Aorta (tissue), 5 donors: ENCODE data around the gene GLTP. TPM values are rescaled to one million over a fixed set of nuclear protein-coding genes. Genes with fewer than 3 reads are reported as not detected.

ENCODE experiments used
- ATAC-seq: fragments of 200-7000 bp; cut with Tn5 transposase; one replicate; pipeline ENCODE4 v1.9.1; 2022; ENCODE audit warnings: moderate library complexity; ENCODE audit not compliant: low FRiP score
- DNase-seq, 2 donors: peaks; one replicate each; pipeline ENCODE4 v3.0.0-alpha.2; 2020
- H3K27ac ChIP-seq, 2 donors: one replicate each; pipeline ENCODE4 v1.5.1; 2013; ENCODE audit warnings: low read length in 2 of 2, mild to moderate bottlenecking in 2 of 2, moderate library complexity in 2 of 2, control low read depth in 1 of 2, inconsistent platforms in 1 of 2, low read depth in 1 of 2
- H3K27me3 ChIP-seq, 2 donors: one replicate each; pipeline ENCODE4 v1.6.1; 2013; ENCODE audit warnings: control low read depth in 1 of 2, low read length in 1 of 2, mild to moderate bottlenecking in 1 of 2, moderate library complexity in 1 of 2; ENCODE audit not compliant: insufficient read depth in 2 of 2, control insufficient read depth in 1 of 2
- H3K36me3 ChIP-seq, 2 donors: one replicate each; pipeline ENCODE4 v1.6.1; 2013; ENCODE audit warnings: control low read depth in 1 of 2, low read length in 1 of 2, mild to moderate bottlenecking in 1 of 2; ENCODE audit not compliant: insufficient read depth in 2 of 2, control insufficient read depth in 1 of 2
- H3K4me1 ChIP-seq, 2 donors: one replicate each; pipeline ENCODE4 v1.6.1; 2013; ENCODE audit warnings: low read length in 2 of 2, control low read depth in 1 of 2, mild to moderate bottlenecking in 1 of 2, moderate library complexity in 1 of 2; ENCODE audit not compliant: insufficient read depth in 2 of 2, control insufficient read depth in 1 of 2
- H3K4me3 ChIP-seq, 2 donors: one replicate each; pipeline ENCODE4 v1.5.1; 2013; ENCODE audit warnings: low read length in 2 of 2, control low read depth in 1 of 2, mild to moderate bottlenecking in 1 of 2
- H3K9me3 ChIP-seq: one replicate; pipeline ENCODE4 v1.6.1; 2013; ENCODE audit warnings: mild to moderate bottlenecking, low read length; ENCODE audit not compliant: control insufficient read depth
- WGBS, 2 donors: extraction: QIAGEN DNeasy Blood & Tissue Kit; methylation state at CpG; one replicate each; pipeline ENCODE4 v1.1.7; 2013; 5-methylcytosine and 5-hydroxymethylcytosine counted together
- intact Hi-C, 2 donors: fragments of 100-400 bp; cut with DNase I; formaldehyde crosslinking; loops; one replicate each; pipeline versions ENCODE4 v1.14.2 to v1.15.0; 2022
- polyA plus RNA-seq, 2 donors: library from polyadenylated mRNA; stranded (reverse); fragments of 200-250 nt; gene quantifications; one replicate each; pipeline ENCODE4 v1.2.3, GENCODE V29; 2013
- total RNA-seq, 2 donors: library from RNA; stranded (reverse); fragmentation: NEBNext Ultra II Directional; extraction: Animal tissue kit (Norgen Biotek cat#: 25700); gene quantifications; one replicate each; pipeline ENCODE4 v1.2.1, GENCODE V29; 2021
- donor health status: healthy with polysubstance abuse.
- donor health status: Bipolar disorder and iron deficiency.
- donor health status: DM: no; HTN: no; CAD: no.
- donor health status: DM: no; HTN: no; CAD: no.
- donor health status: DM: yes; HTN: yes; CAD: no.

Gene GLTP
- total and polyA plus RNA-seq, 4 donors, result 25.4 to 38.6 (median 35.1) TPM

- no peak for ATAC-seq
- Histone ChIP-seq H3K36me3 (no peaks in the 10 kb centered on the region), H3K4me1 (no peaks in the 10 kb centered on the region), H3K27me3 (no peaks in the 10 kb centered on the region), H3K27ac (no peak overlapping the region), H3K9me3 (no peaks in the 10 kb centered on the region), H3K4me3 (no peak overlapping the region)
- intact Hi-C loops, result loop anchor here in 1 of 2 donors (5.0 kb wide), 1 partner anchor 45 kb away; no protein-coding TSS in a partner anchor
- DNase-seq, result no peak
- WGBS, 2 donors, result 33 to 39% methylated on average over 7 of the region's 7 CpGs
These were observed 33.1 kb downstream of the GLTP start for GRCh38 chr12:109847142-109847735.

DNA sequence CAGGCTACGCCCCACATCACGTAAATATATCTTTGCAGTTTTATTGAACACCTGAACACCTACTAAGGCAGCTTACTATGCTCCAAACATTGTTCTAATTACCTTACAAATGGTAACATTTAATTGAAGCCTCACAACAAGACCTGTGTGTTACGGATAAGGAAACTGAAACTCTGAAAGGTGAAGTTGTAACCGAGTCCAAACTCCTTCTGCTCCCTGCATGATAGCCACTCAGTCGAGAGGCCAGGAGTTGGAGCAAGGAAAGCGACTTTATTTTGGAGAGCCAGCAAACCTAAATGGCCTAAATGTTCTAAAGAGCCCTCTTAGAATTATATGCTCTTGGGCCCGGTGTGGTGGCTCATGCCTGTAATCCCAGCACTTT is 34.5 kb downstream of the GLTP start:
- Histone ChIP-seq H3K27ac (no peak overlapping the region), H3K4me3 (no peak overlapping the region), H3K4me1 (no peaks in the 10 kb centered on the region), H3K36me3 (no peaks in the 10 kb centered on the region), H3K27me3 (no peaks in the 10 kb centered on the region), H3K9me3 (no peaks in the 10 kb centered on the region)
- ATAC-seq (no peak), DNase-seq (no peak)
- intact Hi-C loops, result loop anchor here (2.0 to 5.0 kb wide), 2 partner anchors 41 to 44 kb away; no protein-coding TSS in a partner anchor
- 85 to 89% methylated on average over 7 of the region's 7 CpGs for WGBS, 2 donors

GRCh38 chr12:109844983-109845823 is 35.1 kb downstream of the GLTP start:
- H3K4me1 ChIP-seq, result no peaks in the 10 kb centered on the region
- no peak overlapping the region for H3K4me3 ChIP-seq
- 11 to 12% methylated on average over 26 to 30 of the region's 30 CpGs for WGBS, 2 donors
- DNase-seq, result peak; percentile 92 to 97
- H3K36me3 ChIP-seq, result no peaks in the 10 kb centered on the region
- no peak overlapping the region for H3K27ac ChIP-seq
- intact Hi-C loops, result loop anchor here (2.0 to 5.0 kb wide), 2 partner anchors 40 to 43 kb away; no protein-coding TSS in a partner anchor
- ATAC-seq, result peak; percentile 96
- no peaks in the 10 kb centered on the region for H3K27me3 ChIP-seq
- H3K9me3 ChIP-seq, result no peaks in the 10 kb centered on the region

DNA sequence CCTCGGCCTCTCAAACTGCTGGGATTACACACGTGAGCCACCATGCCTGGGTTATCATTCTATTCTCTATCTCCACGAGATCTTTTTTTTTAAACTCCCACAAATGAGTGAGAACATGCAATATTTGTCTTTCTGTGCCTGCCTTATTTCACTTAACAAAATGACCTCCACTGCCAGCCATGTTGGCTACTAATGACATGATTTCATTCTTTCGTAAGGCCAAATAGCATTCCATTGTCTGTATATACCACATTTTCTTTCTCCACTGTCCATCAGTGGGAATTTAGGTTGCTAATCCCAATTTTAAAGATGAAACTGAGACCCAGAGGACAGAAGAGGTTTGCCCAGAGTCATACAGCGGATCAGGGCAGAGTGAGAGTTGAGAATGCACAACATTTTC is 36.2 kb downstream of the GLTP start:
- ATAC-seq (no peak), DNase-seq (no peak)
- WGBS, 2 donors, result 67 to 69% methylated on average over 5 of the region's 5 CpGs
- no peak overlapping the region for H3K4me3 ChIP-seq
- intact Hi-C loops, result loop anchor here in 1 of 2 donors (2.0 kb wide), 1 partner anchor 39 kb away; no protein-coding TSS in a partner anchor
- H3K9me3 ChIP-seq, result no peaks in the 10 kb centered on the region
- no peaks in the 10 kb centered on the region for H3K4me1 ChIP-seq
- H3K27ac ChIP-seq, result no peak overlapping the region
- H3K36me3 ChIP-seq, result no peaks in the 10 kb centered on the region
- H3K27me3 ChIP-seq, result no peaks in the 10 kb centered on the region

DNA sequence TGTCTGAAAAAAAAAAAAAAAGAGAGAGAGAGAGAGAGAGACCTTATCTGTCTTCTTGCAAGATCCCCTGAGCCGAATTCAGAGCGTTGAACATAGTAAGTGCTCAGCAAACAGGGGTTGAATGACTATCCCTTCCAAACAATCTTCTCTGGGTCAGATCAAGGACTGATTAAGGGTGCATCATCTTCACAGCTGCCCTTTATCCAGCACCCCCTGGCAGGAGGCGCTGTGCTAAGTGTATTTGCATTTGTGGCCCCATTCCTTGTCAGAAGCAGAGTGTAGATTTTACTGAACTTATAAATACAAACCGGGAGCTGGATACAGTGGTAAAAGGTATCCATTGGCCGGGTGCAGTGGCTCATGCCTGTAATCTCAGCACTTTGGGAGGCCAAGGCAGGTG is 38.3 kb downstream of the GLTP start:
- Histone ChIP-seq H3K4me1 (no peaks in the 10 kb centered on the region), H3K9me3 (no peaks in the 10 kb centered on the region), H3K36me3 (no peaks in the 10 kb centered on the region), H3K27ac (no peak overlapping the region), H3K4me3 (no peak overlapping the region), H3K27me3 (no peaks in the 10 kb centered on the region)
- no peak for DNase-seq
- WGBS, 2 donors, result 91% methylated on average over 5 of the region's 5 CpGs
- intact Hi-C loops, result no loop called here
- ATAC-seq, result no peak

DNA sequence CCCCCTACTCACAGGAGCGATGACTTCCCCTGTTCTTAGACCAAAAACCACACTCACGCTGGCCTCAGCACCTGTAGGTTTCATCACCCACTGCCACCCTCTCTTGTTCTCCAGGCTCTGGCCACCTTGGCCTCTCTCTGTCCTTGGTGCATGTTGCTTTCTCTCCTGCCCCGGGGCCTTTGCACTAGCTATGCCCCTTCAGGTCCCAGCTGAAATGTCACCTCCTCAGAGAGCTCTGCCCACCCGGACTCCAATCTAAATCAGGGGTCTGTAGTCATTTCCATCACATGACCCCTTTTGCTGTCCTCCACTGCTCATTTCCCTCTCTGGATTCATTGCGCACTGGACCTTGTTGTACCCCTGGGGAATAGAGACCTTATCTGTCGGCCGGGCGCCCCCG is 39.0 kb downstream of the GLTP start:
- intact Hi-C loops, result no loop called here
- H3K27ac ChIP-seq, result no peak overlapping the region

DNA sequence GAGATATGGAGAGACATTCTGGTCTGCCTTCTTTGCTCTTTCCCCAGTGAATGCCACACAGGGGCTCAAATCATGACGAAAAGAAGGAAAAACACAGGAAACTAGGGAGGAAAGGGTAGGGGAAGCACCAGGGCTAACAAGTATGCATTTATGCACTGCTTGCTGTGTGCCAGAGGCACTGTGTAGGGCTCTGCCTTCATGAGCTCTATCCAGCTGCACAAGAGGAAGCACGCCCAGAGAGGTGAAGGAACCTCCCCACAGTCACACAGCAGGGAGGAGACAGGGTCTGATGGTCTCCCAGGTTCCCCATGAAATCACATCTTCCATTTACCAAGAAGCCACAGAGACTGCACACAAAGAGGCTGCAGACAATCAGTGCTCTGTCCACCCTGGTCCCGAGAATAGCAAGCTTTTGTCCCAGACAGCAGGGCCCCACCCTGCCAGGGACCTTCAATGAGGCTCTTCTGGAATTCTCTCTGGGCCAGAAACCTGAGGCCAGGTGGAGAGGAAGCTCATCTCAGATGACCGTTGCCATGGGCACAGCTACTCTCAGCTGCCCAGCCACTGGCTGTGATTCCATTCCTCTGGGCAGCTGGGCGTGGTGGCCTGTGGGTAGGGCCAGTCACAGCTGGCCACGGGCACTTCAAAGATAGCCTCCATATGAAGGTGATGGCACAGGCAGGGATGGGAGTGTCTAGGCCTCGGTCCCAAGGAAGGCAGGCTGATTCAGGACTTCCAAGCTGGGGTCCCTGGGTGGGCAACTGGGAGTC is 39.9 kb downstream of the GLTP start:
- WGBS, 2 donors, result 72 to 87% methylated on average over 7 of the region's 7 CpGs
- Histone ChIP-seq H3K4me3 (no peak overlapping the region), H3K27ac (no peak overlapping the region), H3K9me3 (no peaks in the 10 kb centered on the region), H3K27me3 (no peaks in the 10 kb centered on the region), H3K4me1 (no peaks in the 10 kb centered on the region), H3K36me3 (no peaks in the 10 kb centered on the region)
- no peak for DNase-seq
- no peak for ATAC-seq
- intact Hi-C loops, result no loop called here

More for the DNA sequence above, 39.0 kb downstream of the GLTP start:
- no peaks in the 10 kb centered on the region for H3K4me1 ChIP-seq
- no peaks in the 10 kb centered on the region for H3K9me3 ChIP-seq
- no peaks in the 10 kb centered on the region for H3K27me3 ChIP-seq
- DNase-seq (no peak), ATAC-seq (no peak)
- no peak overlapping the region for H3K4me3 ChIP-seq
- H3K36me3 ChIP-seq, result no peaks in the 10 kb centered on the region
- WGBS, 2 donors, result 87 to 88% methylated on average over 9 of the region's 9 CpGs

DNA sequence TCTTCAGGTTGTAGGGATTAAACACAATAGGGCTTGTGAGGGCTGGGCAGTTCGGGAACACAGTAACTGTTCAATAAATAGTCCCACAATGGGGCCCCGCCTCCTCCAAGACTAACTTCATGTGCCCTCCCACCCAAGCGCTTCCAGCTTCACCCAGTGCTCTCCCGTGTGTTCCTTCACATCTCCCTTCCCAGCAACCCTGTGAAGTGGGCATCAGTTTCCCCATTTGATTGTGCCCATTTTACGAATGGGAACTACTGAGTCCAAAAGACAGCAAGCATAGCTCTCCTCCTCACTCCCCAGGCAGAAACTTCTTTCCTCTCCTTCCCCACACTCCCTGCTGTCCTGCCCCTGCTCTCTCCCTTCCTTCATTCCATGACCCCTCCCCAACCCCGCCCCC is 40.9 kb downstream of the GLTP start:
- Histone ChIP-seq H3K27ac (no peak overlapping the region), H3K36me3 (no peaks in the 10 kb centered on the region), H3K9me3 (no peaks in the 10 kb centered on the region), H3K4me1 (no peaks in the 10 kb centered on the region), H3K27me3 (no peaks in the 10 kb centered on the region), H3K4me3 (no peak overlapping the region)
- 71 to 76% methylated on average over 6 of the region's 6 CpGs for WGBS, 2 donors
- intact Hi-C loops, result no loop called here
- DNase-seq (no peak), ATAC-seq (no peak)
